Lung microvascular endothelial cell (primary cell): Measurements from ENCODE around the gene ZFYVE28. TPM values are rescaled to one million over a fixed set of nuclear protein-coding genes. Genes with fewer than 3 reads are reported as not detected.

ENCODE experiments used
- DNase-seq, 2 donors: peaks; one replicate each; pipeline versions ENCODE4 v3.0.0 to v3.0.0-alpha.2; 2010; ENCODE audit warnings: low read depth in 2 of 2
- total RNA-seq: library from RNA; depleted of rRNA; stranded (reverse); fragments of >200 nt; gene quantifications from 2 replicates; pipeline ENCODE4 v1.2.1, GENCODE V29; 2014

The ZFYVE28 gene
- total RNA-seq, 1 donor from 2014 or later: 1.8 TPM

- DNase-seq: no peak
Measured at GRCh38 chr4:2368746-2369437, 49.6 kb downstream of the ZFYVE28 start.

GRCh38 chr4:2367626-2368025 lies 50.8 kb downstream of the ZFYVE28 start:
- no peak for DNase-seq

- no peak for DNase-seq
Measured at GRCh38 chr4:2366252-2367192, 51.9 kb downstream of the ZFYVE28 start.

DNA sequence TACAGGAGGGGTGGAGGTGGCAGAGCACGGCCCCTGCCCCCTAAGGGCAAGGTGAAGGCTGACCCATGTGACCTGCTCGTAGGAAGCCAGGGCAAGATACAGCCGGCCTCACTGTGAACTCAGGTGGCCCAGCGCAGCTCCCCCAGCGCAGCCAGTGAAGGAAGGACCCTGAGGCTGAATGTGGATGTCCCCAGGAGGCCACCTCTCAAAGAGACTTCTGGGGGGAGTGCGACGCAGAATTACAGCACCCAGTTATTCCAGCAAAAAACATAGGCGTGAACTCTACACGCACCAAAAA lies 52.6 kb downstream of the ZFYVE28 start:
- DNase-seq: no peak

- DNase-seq: peak in 1 of 2 donors; percentile 8
Measured at GRCh38 chr4:2365054-2365912, 53.2 kb downstream of the ZFYVE28 start.

DNA sequence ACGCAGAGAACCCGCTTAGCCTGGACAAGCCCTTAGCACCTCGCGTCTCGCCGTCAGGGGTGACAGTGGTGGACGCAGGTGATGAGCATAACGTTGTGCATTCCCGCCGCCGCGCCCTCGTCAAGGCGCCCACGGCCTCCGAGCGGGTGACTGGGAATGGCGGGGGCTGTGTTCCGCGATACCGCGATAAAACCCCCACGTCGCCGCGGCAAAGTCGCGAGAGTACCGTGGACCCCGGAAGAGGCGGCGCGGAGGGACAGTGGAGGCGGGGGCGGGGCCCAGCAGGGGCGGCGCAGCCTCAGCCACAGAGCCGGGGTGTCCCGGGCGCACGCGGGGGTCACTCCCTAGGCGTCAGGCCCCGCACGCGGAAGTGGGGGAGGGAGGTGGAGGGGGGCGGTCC lies 53.8 kb downstream of the ZFYVE28 start:
- peak; percentile 5 to 18 for DNase-seq

- no peak for DNase-seq
Measured at GRCh38 chr4:2363951-2364653, 54.3 kb downstream of the ZFYVE28 start.

- no peak for DNase-seq
Measured at GRCh38 chr4:2363056-2363721, 55.3 kb downstream of the ZFYVE28 start.

DNA sequence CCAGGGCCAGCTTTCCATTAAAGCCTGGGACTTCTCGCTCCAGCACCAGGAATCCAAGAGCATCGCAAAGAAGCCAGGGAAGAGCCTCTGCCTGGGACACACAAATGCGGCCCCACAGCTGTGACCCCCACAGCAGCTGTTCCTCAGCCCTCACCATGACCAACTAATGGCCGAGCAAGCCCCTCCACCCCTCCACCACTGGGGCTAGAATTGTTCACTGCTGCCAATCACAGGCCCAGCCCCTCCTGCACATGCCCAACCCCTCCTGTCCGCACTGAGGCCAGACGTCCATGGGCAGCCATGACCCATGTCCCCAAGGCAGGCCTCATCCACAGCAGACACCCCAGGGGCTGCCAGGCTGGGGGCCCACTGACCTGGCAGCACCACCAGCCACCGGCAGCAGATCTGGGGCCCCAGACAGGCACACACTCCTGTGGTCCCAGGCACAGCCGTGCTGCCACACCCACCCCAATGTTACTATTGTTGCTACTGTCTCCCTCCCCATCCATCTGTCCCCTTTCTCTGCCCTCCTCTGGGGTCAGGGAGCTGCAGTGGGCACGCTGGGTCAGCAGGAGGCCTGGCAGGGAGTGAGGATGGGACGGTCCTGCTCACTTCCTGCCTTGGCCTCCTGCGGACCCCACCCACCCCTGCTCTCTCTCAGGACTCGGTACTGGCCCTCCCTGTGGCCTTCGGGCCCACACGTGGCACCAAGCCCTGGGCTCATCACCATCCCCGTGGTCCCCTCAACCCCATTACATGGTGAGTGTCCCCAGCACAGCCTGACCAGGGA lies 56.0 kb downstream of the ZFYVE28 start:
- no peak for DNase-seq

GRCh38 chr4:2361366-2362265 lies 56.8 kb downstream of the ZFYVE28 start:
- no peak for DNase-seq

DNA sequence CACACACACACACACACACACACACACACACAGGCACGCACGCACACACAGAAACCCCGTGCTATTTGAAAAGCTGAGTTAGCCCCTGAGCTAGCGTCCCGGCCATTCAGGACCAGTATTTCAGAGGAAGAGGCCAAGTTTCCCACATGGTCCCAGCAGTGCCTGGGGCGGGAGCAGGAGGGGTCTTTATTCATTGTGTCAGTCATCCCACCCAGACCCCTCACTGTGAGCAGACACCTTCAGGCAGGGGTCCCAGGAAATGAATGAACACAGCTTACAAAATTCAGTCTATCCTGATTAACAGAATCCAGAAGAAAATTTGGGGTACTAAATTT lies 58.1 kb downstream of the ZFYVE28 start:
- no peak for DNase-seq

GRCh38 chr4:2359591-2360395 lies 58.7 kb downstream of the ZFYVE28 start:
- DNase-seq: no peak

GRCh38 chr4:2357821-2358745 lies 60.4 kb downstream of the ZFYVE28 start:
- no peak for DNase-seq

GRCh38 chr4:2356123-2357069 lies 62.0 kb downstream of the ZFYVE28 start:
- no peak for DNase-seq

DNA sequence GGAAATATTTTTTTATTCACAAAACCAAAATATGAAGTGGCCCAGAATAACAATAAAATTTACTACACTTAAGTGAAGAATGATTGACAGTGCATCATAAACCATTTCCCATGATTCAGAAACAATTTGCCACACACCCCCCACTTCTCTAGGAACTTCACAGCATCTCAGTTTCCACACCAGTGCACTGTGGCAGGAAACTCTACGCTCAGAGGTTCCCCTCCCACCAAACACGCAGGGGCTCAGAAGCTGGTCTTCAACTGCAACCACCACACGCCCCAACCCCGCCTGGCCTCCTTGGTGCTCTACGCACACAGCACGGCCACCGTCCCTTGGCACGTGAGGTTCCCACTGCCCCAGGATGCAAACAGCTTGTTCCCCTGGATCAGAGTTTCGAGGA lies 63.7 kb downstream of the ZFYVE28 start:
- no peak for DNase-seq

GRCh38 chr4:2354118-2354517 lies 64.3 kb downstream of the ZFYVE28 start:
- no peak for DNase-seq
